Liver (tissue), 9 donors: ENCODE measurements around the gene CDO1. TPM values are rescaled to one million over a fixed set of nuclear protein-coding genes. Genes with fewer than 3 reads are reported as not detected.

ENCODE experiments used
- DNase-seq: peaks from one replicate; pipeline ENCODE4 v3.0.0-alpha.2; 2017; ENCODE audit warnings: low spot score
- H3K27ac ChIP-seq, 2 donors: one replicate each; pipeline ENCODE4 v1.7.0; 2013; ENCODE audit warnings: inconsistent platforms in 2 of 2, low read length in 2 of 2, control low read depth in 1 of 2, low read depth in 1 of 2, mild to moderate bottlenecking in 1 of 2
- H3K27me3 ChIP-seq, 4 donors: one replicate each; pipeline versions ENCODE4 v1.6.1 to v1.7.0; 2013; ENCODE audit warnings: low read length in 3 of 4, inconsistent platforms in 1 of 4, mild to moderate bottlenecking in 1 of 4, moderate library complexity in 1 of 4; ENCODE audit not compliant: control insufficient read depth in 4 of 4, insufficient read depth in 4 of 4
- H3K36me3 ChIP-seq, 4 donors: one replicate each; pipeline versions ENCODE4 v1.6.1 to v1.7.0; 2013; ENCODE audit warnings: low read length in 3 of 4, mild to moderate bottlenecking in 3 of 4, low read depth in 1 of 4, moderate library complexity in 1 of 4; ENCODE audit not compliant: control insufficient read depth in 4 of 4, insufficient read depth in 3 of 4
- H3K4me1 ChIP-seq, 4 donors: one replicate each; pipeline versions ENCODE4 v1.6.1 to v1.7.0; 2013; ENCODE audit warnings: low read length in 3 of 4, mild to moderate bottlenecking in 3 of 4, moderate library complexity in 1 of 4; ENCODE audit not compliant: control insufficient read depth in 4 of 4, insufficient read depth in 4 of 4
- H3K4me3 ChIP-seq, 3 donors: one replicate each; pipeline versions ENCODE4 v1.6.1 to v1.7.0; 2013; ENCODE audit warnings: low read length in 3 of 3, control low read depth in 1 of 3, low read depth in 1 of 3, mild to moderate bottlenecking in 1 of 3
- H3K9ac ChIP-seq, 2 donors: one replicate each; pipeline ENCODE4 v1.7.0; 2013; ENCODE audit warnings: low read length in 2 of 2, mild to moderate bottlenecking in 2 of 2, moderate library complexity in 2 of 2, control low read depth in 1 of 2, low read depth in 1 of 2
- H3K9me3 ChIP-seq, 4 donors: one replicate each; pipeline versions ENCODE4 v1.6.1 to v1.7.0; 2013; ENCODE audit warnings: low read length in 3 of 4; ENCODE audit not compliant: control insufficient read depth in 4 of 4
- EGR1 ChIP-seq, 2 donors: IDR thresholded peaks; 2 replicates each; pipeline ENCODE4 v1.6.1; 2016 to 2018; ENCODE audit warnings: antibody characterized with exemption in 2 of 2, low read depth in 2 of 2
- FOXA1 ChIP-seq: IDR thresholded peaks from 2 replicates; pipeline ENCODE4 v1.6.1; 2016; ENCODE audit warnings: antibody characterized with exemption
- FOXA2 ChIP-seq: IDR thresholded peaks from 2 replicates; pipeline ENCODE4 v1.6.1; 2016; ENCODE audit warnings: antibody characterized with exemption
- GABPA ChIP-seq, 2 donors: IDR thresholded peaks in 1 of 2; conservative IDR thresholded peaks in 1 of 2; 2 replicates each; pipeline ENCODE4 v1.6.1; 2016; ENCODE audit warnings: antibody characterized with exemption in 2 of 2, mild to moderate bottlenecking in 1 of 2, moderate library complexity in 1 of 2
- HNF4A ChIP-seq, 2 donors: conservative IDR thresholded peaks; 2 replicates each; pipeline ENCODE4 v1.6.1; 2016; ENCODE audit warnings: antibody characterized with exemption in 2 of 2, mild to moderate bottlenecking in 2 of 2
- HNF4G ChIP-seq: IDR thresholded peaks from 2 replicates; pipeline ENCODE4 v1.6.1; 2016; ENCODE audit warnings: antibody characterized with exemption
- RAD21 ChIP-seq, 2 donors: IDR thresholded peaks; 2 replicates each; pipeline ENCODE4 v1.6.1; 2016; ENCODE audit warnings: antibody characterized with exemption in 2 of 2, mild to moderate bottlenecking in 2 of 2
- REST ChIP-seq: IDR thresholded peaks from 2 replicates; pipeline ENCODE4 v1.6.1; 2016; ENCODE audit warnings: antibody characterized with exemption, mild to moderate bottlenecking
- RXRA ChIP-seq, 2 donors: IDR thresholded peaks; 2 replicates each; pipeline ENCODE4 v1.6.1; 2017 to 2018; ENCODE audit warnings: antibody characterized with exemption in 2 of 2, mild to moderate bottlenecking in 1 of 2
- SP1 ChIP-seq: IDR thresholded peaks from 2 replicates; pipeline ENCODE4 v1.6.1; 2018; ENCODE audit warnings: antibody characterized with exemption, mild to moderate bottlenecking
- TAF1 ChIP-seq: conservative IDR thresholded peaks from 2 replicates; pipeline ENCODE4 v1.6.1; 2016; ENCODE audit warnings: antibody characterized with exemption, mild to moderate bottlenecking
- YY1 ChIP-seq: IDR thresholded peaks from 2 replicates; pipeline ENCODE4 v1.6.1; 2016; ENCODE audit warnings: antibody characterized with exemption, mild to moderate bottlenecking
- ZBTB33 ChIP-seq: IDR thresholded peaks from 2 replicates; pipeline ENCODE4 v1.6.1; 2016; ENCODE audit warnings: antibody characterized with exemption
- WGBS: extraction: QIAGEN DNeasy Blood & Tissue Kit; methylation state at CpG from one replicate; pipeline ENCODE4 v1.1.7; 2013; 5-methylcytosine and 5-hydroxymethylcytosine counted together
- polyA plus RNA-seq, 2 donors: library from polyadenylated mRNA; stranded (reverse) in 1 of 2; unstranded in 1 of 2; fragments of 200-250 nt in 1 of 2; fragments of >200 nt in 1 of 2; fragmentation: Nextera tagmentation in 1 of 2; extraction: Ambion mirVana in 1 of 2; gene quantifications; one replicate each; pipeline versions ENCODE4 v1.2.1 to v1.2.3, GENCODE V29; 2013 to 2015
- total RNA-seq, 2 donors: library from RNA; depleted of rRNA; stranded (reverse); fragments of >200 nt; gene quantifications; one replicate each; pipeline ENCODE4 v1.2.3, GENCODE V29; 2014
- TF ChIP-seq, protein P1 (sequence below): fragments of 150-350 bp; IDR thresholded peaks from 2 replicates; pipeline ENCODE4 v1.5.1; 2017; ENCODE audit warnings: improper control_type of control experiment, low read depth, low read length; ENCODE audit not compliant: missing input control
- donor health status: healthy.
- donor health status: healthy.
- donor health status: healthy.
- donor health status: healthy.
- donor health status: healthy.

Gene CDO1
- total and polyA plus RNA-seq, 4 donors = 106 to 472 (median 241) TPM

DNA sequence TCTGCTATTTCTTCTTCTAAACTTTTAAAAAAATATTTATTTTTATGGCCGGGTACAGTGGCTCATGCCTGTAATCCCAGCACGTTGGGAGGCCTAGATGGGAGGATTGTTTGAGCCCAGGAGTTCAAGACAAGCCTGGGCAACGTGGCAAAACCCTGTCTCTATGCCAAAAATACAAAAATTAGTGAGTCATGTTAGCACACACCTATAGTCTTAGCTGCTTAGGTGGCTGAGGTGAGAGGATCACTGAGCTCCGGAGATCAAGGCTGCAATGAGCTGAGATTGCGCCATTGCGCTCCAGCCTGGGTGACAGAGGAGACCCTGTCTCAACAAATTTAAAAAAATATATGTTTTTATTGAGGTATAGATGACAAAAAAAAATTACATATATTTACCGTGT is 30.8 kb upstream of the CDO1 start:
- no peaks in the 10 kb centered on the region for H3K9me3 ChIP-seq
- H3K4me3 ChIP-seq = no peak overlapping the region
- peaks cover 3 to 22% (median 16%) of the 10 kb centered on the region in 4 donors for H3K4me1 ChIP-seq
- H3K27ac ChIP-seq = no peak overlapping the region
- H3K27me3 ChIP-seq = no peaks in the 10 kb centered on the region
- H3K9ac ChIP-seq = no peak overlapping the region
- no peak for TF ChIP-seq TAF1
- no peak for TF ChIP-seq HNF4A (conservative IDR thresholded peaks at IDR 0.05)
- TF ChIP-seq FOXA2 = no peak
- no peak for TF ChIP-seq HNF4G
- TF ChIP-seq, protein P1, sequence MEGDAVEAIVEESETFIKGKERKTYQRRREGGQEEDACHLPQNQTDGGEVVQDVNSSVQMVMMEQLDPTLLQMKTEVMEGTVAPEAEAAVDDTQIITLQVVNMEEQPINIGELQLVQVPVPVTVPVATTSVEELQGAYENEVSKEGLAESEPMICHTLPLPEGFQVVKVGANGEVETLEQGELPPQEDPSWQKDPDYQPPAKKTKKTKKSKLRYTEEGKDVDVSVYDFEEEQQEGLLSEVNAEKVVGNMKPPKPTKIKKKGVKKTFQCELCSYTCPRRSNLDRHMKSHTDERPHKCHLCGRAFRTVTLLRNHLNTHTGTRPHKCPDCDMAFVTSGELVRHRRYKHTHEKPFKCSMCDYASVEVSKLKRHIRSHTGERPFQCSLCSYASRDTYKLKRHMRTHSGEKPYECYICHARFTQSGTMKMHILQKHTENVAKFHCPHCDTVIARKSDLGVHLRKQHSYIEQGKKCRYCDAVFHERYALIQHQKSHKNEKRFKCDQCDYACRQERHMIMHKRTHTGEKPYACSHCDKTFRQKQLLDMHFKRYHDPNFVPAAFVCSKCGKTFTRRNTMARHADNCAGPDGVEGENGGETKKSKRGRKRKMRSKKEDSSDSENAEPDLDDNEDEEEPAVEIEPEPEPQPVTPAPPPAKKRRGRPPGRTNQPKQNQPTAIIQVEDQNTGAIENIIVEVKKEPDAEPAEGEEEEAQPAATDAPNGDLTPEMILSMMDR = no peak
- no peak for TF ChIP-seq EGR1 (IDR thresholded peaks at IDR 0.05; ENCODE audit: low read depth in 2 of 2)
- TF ChIP-seq SP1 = no peak
- TF ChIP-seq YY1 = no peak
- no peak for TF ChIP-seq RAD21 (IDR thresholded peaks at IDR 0.05)
- TF ChIP-seq FOXA1 = no peak
- TF ChIP-seq REST = no peak
- TF ChIP-seq GABPA (IDR thresholded peaks at IDR 0.05 in 1 of 2, conservative IDR thresholded peaks at IDR 0.05 in 1 of 2) = no peak
- 89% methylated on average over 7 of the region's 7 CpGs for WGBS
- no peaks in the 10 kb centered on the region for H3K36me3 ChIP-seq
- no peak for DNase-seq

DNA sequence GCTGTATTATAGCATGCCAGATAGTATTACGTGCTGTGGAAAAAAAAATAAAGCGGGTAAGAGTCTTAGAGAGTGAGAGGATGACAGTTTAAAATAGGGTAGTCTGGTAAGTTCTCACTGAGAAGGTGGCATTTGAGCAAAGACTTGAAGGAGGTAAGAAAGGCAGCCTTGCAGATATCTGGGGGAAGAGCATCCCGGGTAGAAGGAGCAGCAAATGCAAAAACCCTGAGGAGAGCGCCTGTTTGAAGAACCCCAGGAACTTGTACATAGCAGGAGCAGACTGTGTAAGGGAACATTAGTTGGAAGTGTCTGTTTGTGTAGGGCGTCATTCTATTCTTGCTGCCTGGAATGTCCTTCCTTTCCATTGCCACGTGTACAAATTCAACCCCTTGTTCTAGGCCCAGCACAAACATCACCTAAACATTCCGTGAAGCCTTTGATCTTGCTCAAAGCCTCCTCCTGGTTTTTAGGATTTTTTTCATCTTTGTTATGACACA is 27.9 kb upstream of the CDO1 start:
- Histone ChIP-seq H3K36me3 (no peaks in the 10 kb centered on the region), H3K27ac (no peak overlapping the region), H3K27me3 (no peaks in the 10 kb centered on the region), H3K4me1 (peaks cover 0 to 32% (median 23%) of the 10 kb centered on the region in 4 donors), H3K9me3 (no peaks in the 10 kb centered on the region), H3K4me3 (no peak overlapping the region), H3K9ac (no peak overlapping the region)
- DNase-seq = no peak
- WGBS = 87% methylated on average over 7 of the region's 7 CpGs
- TF ChIP-seq SP1 = no peak
- TF ChIP-seq GABPA (IDR thresholded peaks at IDR 0.05 in 1 of 2, conservative IDR thresholded peaks at IDR 0.05 in 1 of 2) = no peak
- TF ChIP-seq TAF1 = no peak
- TF ChIP-seq RXRA (IDR thresholded peaks at IDR 0.05) = no peak
- no peak for TF ChIP-seq HNF4G
- TF ChIP-seq, protein P1 = no peak
- no peak for TF ChIP-seq RAD21 (IDR thresholded peaks at IDR 0.05)
- TF ChIP-seq HNF4A (conservative IDR thresholded peaks at IDR 0.05) = no peak
- no peak for TF ChIP-seq ZBTB33
- no peak for TF ChIP-seq YY1
- no peak for TF ChIP-seq EGR1 (IDR thresholded peaks at IDR 0.05; ENCODE audit: low read depth in 2 of 2)
